SK-N-SH (cell line): ENCODE data around the gene ELOVL6.

Experiments used
- JUND ChIP-seq: IDR thresholded peaks from 2 replicates; pipeline ENCODE4 v1.4.0; 2012
- MAX ChIP-seq: IDR thresholded peaks from 2 replicates; pipeline ENCODE4 v1.4.0; 2012; ENCODE audit warnings: low read depth

- TF ChIP-seq JUND = no peak
- no peak for TF ChIP-seq MAX
Observed at GRCh38 chr4:110108422-110108821, 90.0 kb downstream of the ELOVL6 start.
